Activated CD8-positive, alpha-beta T cell treated with anti-CD3 and anti-CD28 coated beads, Interleukin-2, amount 10 ng/mL, durations not matched to agents 7 days and 5 days (primary cell): Measurements from ENCODE around the gene PAIP2. TPM values are rescaled to one million over a fixed set of nuclear protein-coding genes. Genes with fewer than 3 reads are reported as not detected.
A peak's percentile ranks its signal among the peaks of the same experiment; 100 is the strongest.
"Not testable (repeated sequence)": the region's sequence is repeated elsewhere in the genome, so short reads cannot be mapped to it uniquely, and the experiment has no call there.

Experiments
- ATAC-seq: fragments of 150-1000 bp; cut with Tn5 transposase; one replicate; pipeline ENCODE4 v1.10.0; 2021; ENCODE audit warnings: moderate library complexity
- CTCF ChIA-PET: fragments of 350-600 bp; sonication (Branson Sonifier 250); formaldehyde crosslinking; loops from one replicate; lab custom pipeline; 2021; ENCODE audit warnings: antibody characterized with exemption; lab: Charles Lee
- POLR2A ChIA-PET: fragments of 350-600 bp; sonication (Branson Sonifier 250); formaldehyde crosslinking; loops from one replicate; lab custom pipeline; 2021; ENCODE audit warnings: antibody characterized with exemption; lab: Charles Lee
- DNase-seq: peaks from one replicate; pipeline ENCODE4 v3.0.0-alpha.2; 2020
- H3K27ac Mint-ChIP-seq: one replicate; pipeline ENCODE4 v1.8.0; 2021; ENCODE audit warnings: mild to moderate bottlenecking, mixed read lengths
- H3K27me3 Mint-ChIP-seq: one replicate; pipeline ENCODE4 v1.8.0; 2021; ENCODE audit warnings: low read depth, mixed read lengths
- H3K36me3 Mint-ChIP-seq: one replicate; pipeline ENCODE4 v1.8.0; 2021; ENCODE audit warnings: low read depth, mixed read lengths
- H3K4me1 Mint-ChIP-seq: one replicate; pipeline ENCODE4 v1.8.0; 2021; ENCODE audit warnings: low read depth, mixed read lengths
- H3K4me3 Mint-ChIP-seq: one replicate; pipeline ENCODE4 v1.8.0; 2021; ENCODE audit warnings: mild to moderate bottlenecking, mixed read lengths
- H3K9me3 Mint-ChIP-seq: one replicate; pipeline ENCODE4 v1.8.0; 2022; ENCODE audit warnings: mixed read lengths; ENCODE audit not compliant: insufficient read depth
- total RNA-seq, 2 experiments: library from RNA; stranded (reverse); gene quantifications; one replicate each; pipeline ENCODE4 v1.2.3, GENCODE V29; 2021

PAIP2 gene
- total RNA-seq, 2 experiments from 2014 or later, result 90.7 to 93.5 TPM

DNA sequence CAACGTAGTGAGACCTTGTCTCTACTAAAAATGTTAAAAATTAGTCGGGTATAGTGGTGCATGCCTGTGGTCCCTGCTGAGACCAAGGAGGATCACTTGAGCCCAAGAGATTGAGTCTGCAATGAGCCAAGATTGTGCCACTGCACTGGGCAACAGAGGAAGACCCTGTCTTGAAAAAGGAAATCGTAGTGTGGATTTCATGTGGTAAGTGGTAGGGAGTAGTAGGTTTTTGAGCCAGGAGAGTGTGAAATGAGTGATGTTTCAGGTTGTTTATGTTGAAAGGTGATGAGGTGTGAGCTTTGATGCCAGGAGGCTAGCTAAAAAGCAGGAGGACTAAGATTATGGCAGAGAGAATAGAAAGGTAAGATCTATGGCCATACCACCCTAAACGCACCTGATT lies 42.2 kb upstream of the PAIP2 start:
- ATAC-seq (peak; percentile 34), DNase-seq (no peak)
- H3K27me3 Mint-ChIP-seq, result no peaks in the 10 kb centered on the region
- peaks cover 79% of the 10 kb centered on the region for H3K4me1 Mint-ChIP-seq
- H3K4me3 Mint-ChIP-seq, result no peak overlapping the region
- ChIA-PET CTCF (interaction anchor here (1.1 to 2.3 kb wide), 4 partner anchors 21 to 42 kb away, joined by 3 to 7 read pairs (median 4); partner anchors contain the start of gene PAIP2), POLR2A (interaction anchor here (1.2 to 1.6 kb wide), 4 partner anchors 10 to 86 kb away, joined by 3 to 6 read pairs (median 4); no protein-coding TSS in a partner anchor)
- no peaks in the 10 kb centered on the region for H3K9me3 Mint-ChIP-seq
- peak overlapping the region; percentile 37 for H3K27ac Mint-ChIP-seq
- H3K36me3 Mint-ChIP-seq, result peaks cover 42% of the 10 kb centered on the region

DNA sequence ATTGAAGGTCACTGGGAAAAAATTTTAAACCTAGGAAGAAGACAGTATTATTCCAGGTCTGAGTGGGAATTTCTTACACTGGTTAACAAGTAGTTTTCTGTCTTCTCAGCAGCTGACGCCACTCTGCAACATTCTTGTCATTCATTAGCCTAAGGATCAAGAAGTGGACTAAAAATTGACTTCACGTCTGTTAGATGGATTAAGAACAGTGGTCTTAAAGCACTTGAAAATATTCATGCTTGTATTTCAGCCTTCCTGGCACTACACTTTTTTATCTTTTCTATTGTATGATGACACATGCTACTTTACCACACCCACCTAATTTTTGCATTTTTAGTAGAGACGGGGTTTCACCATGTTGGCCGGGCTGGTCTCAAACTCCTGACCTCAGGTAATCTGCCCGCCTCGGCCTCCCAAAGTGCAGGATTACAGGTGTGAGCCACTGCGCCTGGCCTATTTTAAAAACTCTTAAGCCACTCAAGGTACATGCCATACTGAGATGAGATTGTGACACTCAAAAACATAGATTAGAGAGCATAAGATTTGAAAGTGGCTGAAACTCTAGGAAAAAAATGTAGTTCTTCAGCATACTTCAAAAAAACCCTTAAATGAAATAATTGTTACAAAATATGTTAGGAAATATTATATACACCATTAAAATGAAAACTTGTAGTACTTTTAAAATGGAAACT lies 39.7 kb upstream of the PAIP2 start:
- DNase-seq (no peak), ATAC-seq (no peak)
- Mint-ChIP-seq H3K4me1 (peaks cover 80% of the 10 kb centered on the region), H3K27me3 (no peaks in the 10 kb centered on the region), H3K36me3 (peaks cover 25% of the 10 kb centered on the region), H3K4me3 (no peak overlapping the region), H3K27ac (peak overlapping the region; percentile 33), H3K9me3 (no peaks in the 10 kb centered on the region)
- CTCF ChIA-PET, result interaction anchor here (1.2 kb wide), 1 partner anchor 70 kb away, joined by 3 read pairs; no protein-coding TSS in a partner anchor
- POLR2A ChIA-PET, result interaction anchor here (6.4 kb wide), 1 partner anchor 7 kb away, joined by 61 read pairs; the partner anchor contains the start of gene MATR3

DNA sequence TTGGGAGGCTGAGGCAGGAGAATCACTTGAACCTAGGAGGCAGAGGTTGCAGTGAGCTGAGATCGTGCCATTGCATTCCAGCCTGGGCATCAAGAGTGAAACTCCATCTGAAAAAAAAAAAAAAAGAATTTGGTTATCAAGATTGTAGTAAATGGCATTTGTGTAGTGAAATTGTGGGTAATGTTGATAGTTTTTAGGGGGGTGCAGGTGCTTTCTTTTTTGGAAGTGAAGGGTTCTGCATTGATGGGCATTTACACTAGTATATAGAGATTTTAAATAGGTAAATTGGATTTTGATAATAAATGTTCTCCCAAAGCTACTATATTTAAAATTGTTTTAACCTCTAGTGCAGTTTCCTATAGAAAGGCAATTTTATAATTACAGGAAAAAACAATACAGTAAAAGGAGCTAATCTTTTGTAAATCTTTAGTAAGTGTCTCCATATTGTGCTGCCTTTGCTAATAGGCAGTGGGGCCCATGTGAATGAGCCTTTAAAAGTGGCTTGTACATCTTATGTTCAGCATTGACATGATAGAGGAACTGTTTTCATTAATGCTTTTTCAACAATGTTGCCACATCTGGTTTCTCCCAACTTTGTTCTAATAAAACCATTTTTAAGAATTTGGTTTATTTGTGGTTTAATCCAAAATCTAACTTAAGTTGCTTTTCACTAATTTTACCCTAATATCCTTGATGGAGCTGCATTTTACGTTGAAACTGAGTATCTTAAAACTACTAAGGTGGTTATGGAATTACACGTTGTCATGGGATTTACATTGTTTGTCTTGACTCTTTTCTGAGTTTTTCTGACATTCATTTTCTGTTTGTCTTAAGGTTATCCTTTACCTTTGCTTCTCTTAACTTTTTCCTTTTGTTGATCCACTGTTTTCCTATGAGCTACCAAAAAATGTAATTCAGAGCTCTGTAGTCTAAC lies 37.0 kb upstream of the PAIP2 start:
- DNase-seq (no peak), ATAC-seq (no peak)
- no peak overlapping the region for H3K4me3 Mint-ChIP-seq
- H3K9me3 Mint-ChIP-seq, result no peaks in the 10 kb centered on the region
- peaks cover 77% of the 10 kb centered on the region for H3K4me1 Mint-ChIP-seq
- no peaks in the 10 kb centered on the region for H3K27me3 Mint-ChIP-seq
- POLR2A ChIA-PET, result interaction anchor here (0.6 to 6.4 kb wide), 2 partner anchors 9 to 12 kb away, joined by 3 to 61 read pairs; partner anchors contain the start of gene MATR3
- peaks cover 26% of the 10 kb centered on the region for H3K36me3 Mint-ChIP-seq
- CTCF ChIA-PET, result interaction anchor here (0.8 to 1.8 kb wide), 8 partner anchors 8 to 53 kb away, joined by 3 to 7 read pairs (median 4); partner anchors contain the start of genes MATR3 and PAIP2
- H3K27ac Mint-ChIP-seq, result no peak overlapping the region

DNA sequence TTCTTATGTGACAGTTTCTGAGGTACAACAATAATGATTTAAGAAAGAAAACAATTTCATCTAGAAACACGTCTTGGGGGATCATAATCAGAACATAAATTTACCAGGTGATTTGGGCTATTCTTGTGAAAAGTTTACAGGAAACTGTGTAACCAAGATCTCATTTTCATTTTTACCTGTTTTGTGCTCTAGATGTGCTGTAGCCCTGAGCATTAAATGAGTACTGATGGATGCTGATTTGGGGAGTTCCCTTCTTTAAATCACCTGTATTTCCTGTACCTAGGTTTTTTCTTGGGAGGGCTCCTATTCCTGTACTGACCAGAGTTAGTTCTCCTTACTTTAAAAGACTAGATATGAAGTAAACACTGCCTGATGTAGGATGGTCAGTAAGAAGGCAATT lies 35.5 kb upstream of the PAIP2 start:
- ChIA-PET POLR2A (interaction anchor here (1.6 to 6.4 kb wide), 2 partner anchors 11 to 36 kb away, joined by 8 to 61 read pairs; partner anchors contain the start of genes MATR3 and PAIP2), CTCF (interaction anchor here (1.0 to 1.7 kb wide), 3 partner anchors 9 to 30 kb away, joined by 4 to 5 read pairs (median 5); no protein-coding TSS in a partner anchor)
- no peak overlapping the region for H3K4me3 Mint-ChIP-seq
- peaks cover 25% of the 10 kb centered on the region for H3K36me3 Mint-ChIP-seq
- H3K27ac Mint-ChIP-seq, result peak overlapping the region; percentile 14
- ATAC-seq (no peak), DNase-seq (no peak)
- H3K27me3 Mint-ChIP-seq, result no peaks in the 10 kb centered on the region
- H3K4me1 Mint-ChIP-seq, result peaks cover 80% of the 10 kb centered on the region
- H3K9me3 Mint-ChIP-seq, result no peaks in the 10 kb centered on the region

DNA sequence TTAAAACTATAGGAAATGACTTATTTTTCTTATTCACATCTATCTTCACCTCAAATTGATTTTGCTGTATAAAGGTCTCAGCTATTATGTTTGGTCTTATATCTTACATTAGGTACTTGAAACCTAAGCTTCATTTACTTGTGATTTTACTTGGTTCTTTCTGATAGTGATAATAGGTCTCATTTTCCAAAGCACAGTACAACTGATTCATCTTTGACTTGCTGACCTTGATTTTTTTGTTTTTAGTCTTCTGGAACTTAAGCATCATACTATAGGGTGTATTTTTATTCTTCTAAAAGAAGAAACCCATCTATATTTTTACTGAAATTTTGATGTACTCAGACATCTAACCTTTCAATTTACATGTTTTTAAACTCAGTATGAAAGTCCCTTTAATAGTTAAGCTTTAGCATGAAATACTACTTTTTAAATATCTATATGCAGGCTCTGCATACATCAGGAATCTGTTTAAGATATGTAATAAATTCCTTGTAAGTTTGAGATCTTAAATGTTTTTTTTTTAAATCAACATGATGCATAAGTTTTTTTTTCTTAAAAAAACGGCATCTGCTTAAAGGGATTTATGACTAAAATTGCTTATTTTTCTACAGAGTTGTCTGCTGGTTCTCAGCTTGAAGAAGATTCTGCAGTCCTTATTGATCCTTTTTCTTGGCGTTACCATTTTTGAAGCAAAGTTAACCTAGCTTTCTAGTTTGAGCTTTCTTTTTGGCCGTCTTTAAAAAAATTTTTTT lies 34.9 kb upstream of the PAIP2 start:
- Mint-ChIP-seq H3K27ac (peak overlapping the region; percentile 66), H3K4me1 (peaks cover 78% of the 10 kb centered on the region), H3K4me3 (no peak overlapping the region), H3K9me3 (no peaks in the 10 kb centered on the region), H3K27me3 (no peaks in the 10 kb centered on the region), H3K36me3 (peaks cover 22% of the 10 kb centered on the region)
- no peak for DNase-seq
- ChIA-PET POLR2A (interaction anchor here (1.6 to 6.4 kb wide), 2 partner anchors 12 to 35 kb away, joined by 8 to 61 read pairs; partner anchors contain the start of genes MATR3 and PAIP2), CTCF (interaction anchor here (0.6 to 1.7 kb wide), 4 partner anchors 9 to 728 kb away, joined by 4 to 5 read pairs (median 4); no protein-coding TSS in a partner anchor)
- no peak for ATAC-seq

DNA sequence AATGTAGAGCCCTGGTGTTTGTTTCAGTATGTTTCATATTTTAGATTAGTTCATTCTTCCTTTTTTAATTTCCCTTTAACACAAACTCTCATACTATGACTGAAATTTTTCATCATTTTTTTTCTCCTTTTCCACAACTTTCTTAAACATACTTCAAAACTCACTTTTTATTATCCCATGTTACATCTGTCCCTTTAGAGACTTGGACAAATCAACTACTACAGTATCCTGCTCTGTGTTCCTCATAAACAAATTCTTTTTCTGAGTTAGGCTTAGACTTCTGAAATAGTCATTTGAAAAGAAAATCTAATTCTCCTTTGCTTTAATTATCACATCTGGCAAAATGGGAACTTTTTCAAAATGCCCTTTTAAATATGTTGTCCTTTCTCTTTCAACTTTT lies 32.9 kb upstream of the PAIP2 start:
- CTCF ChIA-PET, result no interaction called here
- H3K36me3 Mint-ChIP-seq, result peaks cover 19% of the 10 kb centered on the region
- no peak for ATAC-seq
- POLR2A ChIA-PET, result interaction anchor here (0.7 to 1.6 kb wide), 3 partner anchors 15 to 1130 kb away, joined by 3 to 4 read pairs (median 3); partner anchors contain the start of gene MATR3
- H3K27ac Mint-ChIP-seq, result peak overlapping the region; percentile 17
- peaks cover 64% of the 10 kb centered on the region for H3K4me1 Mint-ChIP-seq
- no peaks in the 10 kb centered on the region for H3K27me3 Mint-ChIP-seq
- no peak for DNase-seq
- H3K9me3 Mint-ChIP-seq, result no peaks in the 10 kb centered on the region
- no peak overlapping the region for H3K4me3 Mint-ChIP-seq

DNA sequence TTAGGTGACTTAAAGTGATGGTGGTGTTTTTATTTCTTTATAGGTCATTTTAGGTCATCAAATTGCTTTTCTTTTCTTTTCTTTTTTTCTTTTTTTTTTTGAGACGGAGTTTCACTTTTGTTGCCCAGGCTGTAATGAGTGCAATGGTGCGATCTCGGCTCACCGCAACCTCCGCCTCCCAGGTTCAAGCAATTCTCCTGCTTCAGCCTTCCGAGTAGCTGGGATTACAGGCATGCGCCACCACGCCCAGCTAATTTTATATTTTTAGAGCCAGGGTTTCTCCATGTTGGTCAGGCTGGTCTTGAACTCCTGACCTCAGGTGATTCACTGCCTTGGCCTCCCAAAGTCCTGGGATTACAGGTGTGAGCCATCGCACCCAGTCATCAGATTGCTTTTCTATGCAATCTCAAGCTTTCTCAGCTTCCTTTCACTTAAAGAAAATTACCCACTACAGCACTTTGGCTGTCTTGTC lies 30.9 kb upstream of the PAIP2 start:
- POLR2A ChIA-PET, result interaction anchor here (1.4 kb wide), 2 partner anchors 11 kb away, joined by 3 to 6 read pairs; no protein-coding TSS in a partner anchor
- not testable (repeated sequence) for H3K4me3 Mint-ChIP-seq, ATAC-seq

DNA sequence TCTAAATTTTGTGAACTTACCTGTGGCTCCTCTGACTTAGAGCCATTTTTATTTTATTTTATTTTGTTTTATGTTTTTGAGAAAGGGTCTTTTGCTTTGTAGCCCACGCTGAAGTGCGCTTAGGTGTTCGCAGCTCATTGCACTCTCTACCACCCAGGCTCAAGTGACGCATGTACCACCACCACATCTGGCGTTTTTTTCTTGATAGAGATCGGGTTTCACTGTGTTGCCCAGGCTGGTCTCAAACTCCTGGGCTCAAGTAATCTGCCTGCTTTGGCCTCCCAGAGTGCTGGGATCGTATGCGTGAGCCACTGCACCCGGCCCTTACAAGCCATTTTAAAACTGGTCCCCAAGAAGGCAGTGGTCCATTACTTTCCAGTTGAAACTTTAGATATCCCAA lies 29.6 kb upstream of the PAIP2 start:
- no peaks in the 10 kb centered on the region for H3K9me3 Mint-ChIP-seq
- ATAC-seq (no peak), DNase-seq (no peak)
- H3K36me3 Mint-ChIP-seq, result peaks cover 38% of the 10 kb centered on the region
- no peak overlapping the region for H3K27ac Mint-ChIP-seq
- CTCF ChIA-PET, result interaction anchor here (1.6 to 1.9 kb wide), 2 partner anchors 10 to 30 kb away, joined by 6 to 7 read pairs; partner anchors contain the start of gene PAIP2
- H3K27me3 Mint-ChIP-seq, result no peaks in the 10 kb centered on the region
- peaks cover 46% of the 10 kb centered on the region for H3K4me1 Mint-ChIP-seq
- H3K4me3 Mint-ChIP-seq, result no peak overlapping the region
- POLR2A ChIA-PET, result interaction anchor here (0.9 to 1.5 kb wide), 5 partner anchors 9 to 80 kb away, joined by 3 to 6 read pairs (median 3); partner anchors contain the start of genes MATR3 and PAIP2

More for the DNA sequence above, 30.9 kb upstream of the PAIP2 start:
- H3K9me3 Mint-ChIP-seq, DNase-seq, H3K27me3 Mint-ChIP-seq, H3K27ac Mint-ChIP-seq: not testable (repeated sequence)
- H3K36me3 Mint-ChIP-seq, result peaks cover 32% of the 10 kb centered on the region
- CTCF ChIA-PET, result interaction anchor here (1.0 to 1.9 kb wide), 2 partner anchors 13 to 31 kb away, joined by 4 to 6 read pairs; partner anchors contain the start of gene PAIP2
- peaks cover 56% of the 10 kb centered on the region for H3K4me1 Mint-ChIP-seq

DNA sequence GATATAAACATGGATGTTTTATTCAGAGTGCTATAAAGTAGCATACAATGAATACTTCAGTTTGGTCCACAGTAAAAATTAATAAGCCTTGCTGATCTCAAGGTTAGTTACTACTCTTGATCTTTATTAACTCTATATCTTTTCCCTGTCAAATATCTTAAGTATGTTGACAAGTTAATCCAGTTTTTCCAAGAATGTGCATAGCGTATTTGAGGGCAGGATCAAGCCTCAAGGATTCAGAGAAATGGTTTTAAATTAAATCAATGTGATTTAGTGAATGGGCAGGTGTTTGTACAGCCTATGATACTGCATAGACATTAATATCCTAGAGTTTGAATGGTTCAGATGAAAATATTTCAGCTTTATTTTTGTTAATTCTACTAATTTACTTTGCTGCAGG lies 27.4 kb upstream of the PAIP2 start:
- Mint-ChIP-seq H3K27ac (no peak overlapping the region), H3K4me1 (peaks cover 26% of the 10 kb centered on the region), H3K4me3 (no peak overlapping the region), H3K9me3 (no peaks in the 10 kb centered on the region), H3K27me3 (no peaks in the 10 kb centered on the region), H3K36me3 (peaks cover 41% of the 10 kb centered on the region)
- ChIA-PET POLR2A (no interaction called here), CTCF (no interaction called here)
- ATAC-seq (no peak), DNase-seq (no peak)

DNA sequence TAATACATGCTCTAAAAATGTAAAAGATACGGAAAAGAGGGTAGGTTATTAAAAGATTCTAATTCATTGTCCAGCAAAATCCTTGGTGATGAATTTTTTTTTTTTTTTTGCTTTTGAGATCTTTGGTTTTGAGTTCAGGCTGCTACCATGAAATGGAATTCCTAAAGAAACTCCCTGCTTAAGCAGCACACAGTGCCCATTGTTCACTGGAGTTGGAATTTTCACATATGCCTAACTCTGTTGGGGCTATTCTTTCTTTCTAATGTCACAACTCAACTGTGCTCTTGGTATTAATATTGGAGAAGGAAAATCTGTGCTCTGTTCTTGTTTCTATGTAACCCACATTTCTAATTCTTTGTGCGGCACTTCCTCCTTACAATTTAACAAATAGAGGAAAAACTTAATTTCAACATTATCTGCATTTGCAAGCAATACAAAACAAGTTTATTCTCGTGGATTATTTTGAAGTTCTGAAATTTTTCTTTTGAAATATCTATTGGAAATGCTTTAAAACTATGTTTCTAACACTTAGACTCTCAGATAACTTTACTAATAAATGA lies 26.5 kb upstream of the PAIP2 start:
- no peak overlapping the region for H3K27ac Mint-ChIP-seq

More for the DNA sequence above, 26.5 kb upstream of the PAIP2 start:
- no peaks in the 10 kb centered on the region for H3K9me3 Mint-ChIP-seq
- DNase-seq, result no peak
- POLR2A ChIA-PET, result no interaction called here
- H3K27me3 Mint-ChIP-seq, result no peaks in the 10 kb centered on the region
- no peak overlapping the region for H3K4me3 Mint-ChIP-seq
- H3K4me1 Mint-ChIP-seq, result peaks cover 18% of the 10 kb centered on the region
- no peak for ATAC-seq
- CTCF ChIA-PET, result no interaction called here
- H3K36me3 Mint-ChIP-seq, result peaks cover 43% of the 10 kb centered on the region
